SK-N-SH (cell line): ENCODE data around the gene CLASP1. TPM values are rescaled to one million over a fixed set of nuclear protein-coding genes. Genes with fewer than 3 reads are reported as not detected.

Experiments
- CTCF ChIA-PET: fragments of 300-600, 350-600 bp; formaldehyde crosslinking; extraction: SDS; loops from one replicate; lab custom pipeline; 2021; lab: Yijun Ruan, JAX
- POLR2A ChIA-PET: fragments of 350-600 bp; sonication (Branson Sonifier 250); formaldehyde crosslinking; extraction: SDS; loops from one replicate; lab custom pipeline; 2020; ENCODE audit warnings: antibody characterized with exemption, inconsistent platforms; lab: Yijun Ruan, JAX
- DNase-seq: peaks from one replicate; pipeline ENCODE4 v3.0.0; 2012
- H2AFZ ChIP-seq: fragments of 200-600 bp; sonication (generic); 2 replicates; pipeline ENCODE4 v1.8.1; 2016; ENCODE audit warnings: antibody characterized with exemption, mild to moderate bottlenecking, low read depth
- H3F3A ChIP-seq: fragments of 200-600 bp; sonication (generic); replicated peaks from 2 replicates; pipeline ENCODE3; 2016; ENCODE audit warnings: antibody characterized with exemption, mild to moderate bottlenecking; ENCODE audit not compliant: insufficient read depth
- H3K27ac ChIP-seq, 2 experiments: fragments of 200-500 bp in 1 of 2; fragments of 200-600 bp in 1 of 2; sonication (Bioruptor generic) in 1 of 2; sonication (generic), shearing (Covaris generic) in 1 of 2; 2 replicates each; pipeline versions ENCODE4 v1.5.1 to v1.6.1; 2014 to 2016; ENCODE audit warnings: low read depth in 2 of 2, inconsistent platforms in 1 of 2, low read length in 1 of 2, mild to moderate bottlenecking in 1 of 2, mixed read lengths in 1 of 2
- H3K27me3 ChIP-seq: fragments of 200-600 bp; sonication (generic), shearing (Covaris generic); 2 replicates; pipeline ENCODE4 v1.6.1; 2016; ENCODE audit warnings: mixed run types; ENCODE audit not compliant: insufficient read depth
- H3K36me3 ChIP-seq, 2 experiments: fragments of 200-500 bp in 1 of 2; fragments of 200-600 bp in 1 of 2; sonication (Bioruptor generic) in 1 of 2; sonication (generic) in 1 of 2; replicated peaks in 1 of 2; 2 replicates each; pipeline versions ENCODE3 to v1.5.1; 2014 to 2016; ENCODE audit warnings: low read length in 1 of 2, mild to moderate bottlenecking in 1 of 2; ENCODE audit not compliant: insufficient read depth in 2 of 2, control insufficient read depth in 1 of 2
- H3K4me1 ChIP-seq, 2 experiments: fragments of 200-500 bp in 1 of 2; fragments of 200-600 bp in 1 of 2; sonication (Bioruptor generic) in 1 of 2; sonication (generic), shearing (Covaris generic) in 1 of 2; 2 replicates each; pipeline versions ENCODE4 v1.5.1 to v1.6.1; 2014 to 2016; ENCODE audit warnings: low read depth in 1 of 2, low read length in 1 of 2, mixed run types in 1 of 2; ENCODE audit not compliant: insufficient read depth in 2 of 2, control insufficient read depth in 1 of 2
- H3K4me2 ChIP-seq: fragments of 200-600 bp; sonication (generic), shearing (Covaris generic); 2 replicates; pipeline ENCODE4 v1.6.1; 2017; ENCODE audit warnings: mixed run types
- H3K4me3 ChIP-seq, 2 experiments: fragments of 200-500 bp in 1 of 2; fragments of 200-600 bp in 1 of 2; sonication (Bioruptor generic) in 1 of 2; sonication (generic), shearing (Covaris generic) in 1 of 2; 2 replicates each; pipeline versions ENCODE4 v1.5.1 to v1.8.1; 2014 to 2016; ENCODE audit warnings: low read depth in 2 of 2, inconsistent platforms in 1 of 2, low read length in 1 of 2, mild to moderate bottlenecking in 1 of 2, mixed read lengths in 1 of 2, moderate library complexity in 1 of 2
- H3K79me2 ChIP-seq: fragments of 200-600 bp; sonication (generic); 2 replicates; pipeline ENCODE4 v1.8.1; 2017; ENCODE audit warnings: mild to moderate bottlenecking; ENCODE audit not compliant: insufficient read depth
- H3K9ac ChIP-seq: fragments of 200-600 bp; sonication (generic); 2 replicates; pipeline ENCODE4 v1.6.1; 2017; ENCODE audit warnings: mixed run types
- H3K9me2 ChIP-seq: fragments of 200-600 bp; sonication (generic); 2 replicates; pipeline ENCODE4 v1.6.1; 2017; ENCODE audit warnings: mixed run types
- H3K9me3 ChIP-seq: fragments of 200-600 bp; sonication (generic); 2 replicates; pipeline ENCODE4 v1.6.1; 2017; ENCODE audit warnings: mixed run types, mild to moderate bottlenecking, moderate library complexity
- H4K20me1 ChIP-seq: fragments of 200-600 bp; sonication (generic); 2 replicates; pipeline ENCODE4 v1.6.1; 2017; ENCODE audit warnings: mild to moderate bottlenecking, mixed run types; ENCODE audit not compliant: insufficient read depth
- CHD2 ChIP-seq: fragments of 150-350 bp; IDR thresholded peaks from 2 replicates; pipeline ENCODE4 v1.6.1; 2018; ENCODE audit warnings: low read length; ENCODE audit not compliant: partially characterized antibody
- ELF1 ChIP-seq: IDR thresholded peaks from 2 replicates; pipeline ENCODE4 v1.4.0; 2012
- EP300 ChIP-seq, 2 experiments: IDR thresholded peaks; 2 replicates each; pipeline versions ENCODE4 v1.4.0 to v1.6.1; 2012; ENCODE audit warnings: borderline replicate concordance in 1 of 2, low read depth in 1 of 2, low read length in 1 of 2
- EZH2phosphoT487 ChIP-seq: fragments of 200-600 bp; sonication (generic); IDR thresholded peaks from 2 replicates; pipeline ENCODE4 v1.6.1; 2017; ENCODE audit warnings: low read depth, mixed run types, mild to moderate bottlenecking, antibody characterized with exemption, moderate library complexity, borderline replicate concordance
- FOSL2 ChIP-seq: IDR thresholded peaks from 2 replicates; pipeline ENCODE4 v1.4.0; 2012; ENCODE audit warnings: low read depth, mild to moderate bottlenecking, moderate library complexity, borderline replicate concordance
- FOXJ3 ChIP-seq: sonication (generic); formaldehyde crosslinking; IDR thresholded peaks from 2 replicates; pipeline ENCODE4 v1.5.1; 2020; ENCODE audit warnings: mild to moderate bottlenecking, missing genetic modification reagents
- FOXM1 ChIP-seq: IDR thresholded peaks from 2 replicates; pipeline ENCODE4 v1.4.0; 2012; ENCODE audit warnings: low read depth, mild to moderate bottlenecking
- GABPA ChIP-seq: IDR thresholded peaks from 2 replicates; pipeline ENCODE4 v1.4.0; 2012; ENCODE audit warnings: low read depth, mild to moderate bottlenecking
- MEF2A ChIP-seq: IDR thresholded peaks from 2 replicates; pipeline ENCODE4 v1.4.0; 2012; ENCODE audit warnings: low read depth, borderline replicate concordance
- MXI1 ChIP-seq: IDR thresholded peaks from 2 replicates; pipeline ENCODE4 v1.6.1; 2012; ENCODE audit warnings: mild to moderate bottlenecking, low read depth, low read length, improper control_type of control experiment
- NFIC ChIP-seq: IDR thresholded peaks from 2 replicates; pipeline ENCODE4 v1.4.0; 2012; ENCODE audit warnings: borderline replicate concordance
- NRF1 ChIP-seq: IDR thresholded peaks from 2 replicates; pipeline ENCODE4 v1.6.1; 2012; ENCODE audit warnings: low read depth, mild to moderate bottlenecking, low read length
- POLR2AphosphoS5 ChIP-seq: IDR thresholded peaks from 2 replicates; pipeline ENCODE4 v1.6.1; 2012; ENCODE audit warnings: low read depth, low read length
- RCOR1 ChIP-seq: fragments of 150-350 bp; IDR thresholded peaks from 2 replicates; pipeline ENCODE4 v1.6.1; 2017; ENCODE audit warnings: antibody characterized with exemption, low read length
- RFX5 ChIP-seq: IDR thresholded peaks from 2 replicates; pipeline ENCODE4 v1.6.1; 2012; ENCODE audit warnings: mild to moderate bottlenecking, improper control_type of control experiment, low read length
- SIN3A ChIP-seq: IDR thresholded peaks from 2 replicates; pipeline ENCODE4 v1.6.1; 2012; ENCODE audit warnings: low read depth, mild to moderate bottlenecking, low read length, moderate library complexity, borderline replicate concordance
- SMC3 ChIP-seq: IDR thresholded peaks from 2 replicates; pipeline ENCODE4 v1.6.1; 2012; ENCODE audit warnings: low read depth, low read length, improper control_type of control experiment
- TCF12 ChIP-seq: IDR thresholded peaks from 2 replicates; pipeline ENCODE4 v1.4.0; 2012
- TEAD4 ChIP-seq: IDR thresholded peaks from 2 replicates; pipeline ENCODE4 v1.4.0; 2012; ENCODE audit warnings: mild to moderate bottlenecking, borderline replicate concordance; ENCODE audit not compliant: insufficient read depth
- YY1 ChIP-seq: IDR thresholded peaks from 2 replicates; pipeline ENCODE4 v1.4.0; 2012; ENCODE audit warnings: low read depth, mild to moderate bottlenecking
- WGBS: methylation state at CpG from one replicate; pipeline ENCODE4 v1.1.6; 2017; ENCODE audit warnings: low lambda C conversion rate; 5-methylcytosine and 5-hydroxymethylcytosine counted together
- polyA plus RNA-seq, 3 experiments: library from polyadenylated mRNA; depleted of rRNA; stranded (reverse); fragments of >200 nt; gene quantifications; 2 replicates each; pipeline ENCODE4 v1.2.3, GENCODE V29; 2012
- TF ChIP-seq, protein P1 (sequence below): fragments of 200-600 bp; sonication (generic); IDR thresholded peaks from 2 replicates; pipeline ENCODE4 v1.6.1; 2017; ENCODE audit warnings: antibody characterized with exemption, mild to moderate bottlenecking, moderate library complexity
- TF ChIP-seq, protein P2 (sequence below): IDR thresholded peaks from 2 replicates; pipeline ENCODE4; 2012
- TF ChIP-seq, protein P3 (sequence below): IDR thresholded peaks from 2 replicates; pipeline ENCODE4 v1.4.0; 2012; ENCODE audit warnings: low read depth, borderline replicate concordance
- TF ChIP-seq, protein P4 (sequence below): fragments of 150-350 bp; IDR thresholded peaks from 2 replicates; pipeline ENCODE4 v1.6.1; 2016; ENCODE audit warnings: mild to moderate bottlenecking, low read depth, low read length

The CLASP1 gene
- polyA plus RNA-seq, 1 of the 3 experiments (the other 2 are of a cell fraction): 4.9 TPM

DNA sequence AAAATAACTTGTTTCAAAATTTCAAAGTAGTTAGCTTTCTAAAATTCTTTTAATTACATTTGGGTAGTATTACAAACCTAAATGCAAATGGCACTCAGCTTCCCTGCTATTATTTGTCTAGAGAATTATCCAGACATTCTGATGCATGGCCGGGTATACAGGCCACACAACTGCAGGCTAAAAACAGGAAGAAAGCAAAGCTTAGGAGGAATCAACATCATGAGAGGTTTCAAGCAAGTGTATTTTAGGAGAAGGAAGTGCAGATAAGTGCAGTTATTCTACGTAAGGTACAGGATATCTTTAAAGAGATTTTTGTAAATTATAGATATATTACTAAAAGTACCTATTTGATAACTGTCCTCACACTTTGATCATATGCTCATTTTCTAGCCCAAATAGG, 165.4 kb downstream of the CLASP1 start:
- Histone ChIP-seq H3K36me3 (no peaks in the 10 kb centered on the region), H3K4me1 (peaks cover 27 to 60% of the 10 kb centered on the region in 2 experiments; a peak in 3 of 4 replicates), H3K79me2 (peaks cover 22% of the 10 kb centered on the region; the same call in 1 of the 2 replicates), H4K20me1 (peaks cover 14% of the 10 kb centered on the region), H3K27ac (no peak overlapping the region), H2AFZ (no peak overlapping the region), H3K4me2 (no peak overlapping the region), H3K27me3 (no peaks in the 10 kb centered on the region), H3F3A (peaks cover 4% of the 10 kb centered on the region), H3K4me3 (no peak overlapping the region), H3K9me3 (no peaks in the 10 kb centered on the region), H3K9me2 (no peaks in the 10 kb centered on the region), H3K9ac (peak overlapping the region; percentile 21; the same call in 1 of the 2 replicates)
- no peak for DNase-seq
- ChIA-PET POLR2A (no interaction called here), CTCF (interaction anchor here (1.2 to 1.4 kb wide), 2 partner anchors 24 to 235 kb away, joined by 4 read pairs; no protein-coding TSS in a partner anchor)
- TF ChIP-seq NFIC (no peak), RFX5 (no peak), YY1 (no peak), FOXM1 (no peak), ELF1 (no peak), SIN3A (no peak), CHD2 (no peak), TCF12 (no peak), MEF2A (no peak), TEAD4 (no peak), FOXJ3 (no peak), GABPA (no peak)
- TF ChIP-seq, protein P1, sequence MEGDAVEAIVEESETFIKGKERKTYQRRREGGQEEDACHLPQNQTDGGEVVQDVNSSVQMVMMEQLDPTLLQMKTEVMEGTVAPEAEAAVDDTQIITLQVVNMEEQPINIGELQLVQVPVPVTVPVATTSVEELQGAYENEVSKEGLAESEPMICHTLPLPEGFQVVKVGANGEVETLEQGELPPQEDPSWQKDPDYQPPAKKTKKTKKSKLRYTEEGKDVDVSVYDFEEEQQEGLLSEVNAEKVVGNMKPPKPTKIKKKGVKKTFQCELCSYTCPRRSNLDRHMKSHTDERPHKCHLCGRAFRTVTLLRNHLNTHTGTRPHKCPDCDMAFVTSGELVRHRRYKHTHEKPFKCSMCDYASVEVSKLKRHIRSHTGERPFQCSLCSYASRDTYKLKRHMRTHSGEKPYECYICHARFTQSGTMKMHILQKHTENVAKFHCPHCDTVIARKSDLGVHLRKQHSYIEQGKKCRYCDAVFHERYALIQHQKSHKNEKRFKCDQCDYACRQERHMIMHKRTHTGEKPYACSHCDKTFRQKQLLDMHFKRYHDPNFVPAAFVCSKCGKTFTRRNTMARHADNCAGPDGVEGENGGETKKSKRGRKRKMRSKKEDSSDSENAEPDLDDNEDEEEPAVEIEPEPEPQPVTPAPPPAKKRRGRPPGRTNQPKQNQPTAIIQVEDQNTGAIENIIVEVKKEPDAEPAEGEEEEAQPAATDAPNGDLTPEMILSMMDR: no peak
- WGBS: 95% methylated on average over 2 of the region's 2 CpGs

DNA sequence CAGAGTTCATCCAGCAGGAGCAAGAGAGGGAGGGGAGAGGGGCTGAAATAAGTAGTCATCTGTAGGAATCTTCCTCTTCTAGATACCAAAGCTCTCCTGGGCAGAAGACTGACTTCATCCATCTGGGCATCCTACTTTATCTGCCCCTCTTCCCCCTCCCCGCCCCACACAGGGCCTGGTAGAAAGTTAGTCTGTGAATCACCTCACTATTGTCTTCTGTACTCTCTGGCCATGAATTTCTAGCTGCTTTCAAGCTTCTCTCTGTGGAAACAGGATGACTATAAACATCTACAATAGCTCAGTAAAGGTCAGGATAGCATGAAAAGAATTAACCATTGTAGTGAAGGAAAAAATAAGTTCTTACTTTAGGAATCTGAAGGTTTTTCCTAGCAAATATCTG, 166.2 kb downstream of the CLASP1 start:
- peaks cover 14% of the 10 kb centered on the region for H4K20me1 ChIP-seq
- DNase-seq: no peak
- 93% methylated on average over 1 of the region's 1 CpG for WGBS
- no peak overlapping the region for H3K4me3 ChIP-seq
- H2AFZ ChIP-seq: no peak overlapping the region
- H3K4me1 ChIP-seq: peaks cover 25 to 60% of the 10 kb centered on the region in 2 experiments; a peak in 3 of 4 replicates
- no peaks in the 10 kb centered on the region for H3K9me3 ChIP-seq
- ChIA-PET POLR2A (no interaction called here), CTCF (interaction anchor here (0.6 to 1.4 kb wide), 5 partner anchors 8 to 235 kb away, joined by 3 to 4 read pairs (median 4); no protein-coding TSS in a partner anchor)
- no peaks in the 10 kb centered on the region for H3K27me3 ChIP-seq
- H3K9ac ChIP-seq: no peak overlapping the region
- no peaks in the 10 kb centered on the region for H3K9me2 ChIP-seq
- H3K4me2 ChIP-seq: no peak overlapping the region
- H3F3A ChIP-seq: peaks cover 4% of the 10 kb centered on the region
- TF ChIP-seq FOSL2 (peak; percentile 37; the same call in 1 of the 2 replicates), NFIC (peak; percentile 29; the same call in 1 of the 2 replicates), MXI1 (no peak), EP300 (IDR thresholded peaks at IDR 0.05; ENCODE audit: borderline replicate concordance in 1 of 2, low read depth in 1 of 2, low read length in 1 of 2) (no peak), TCF12 (peak; percentile 34), TEAD4 (peak; percentile 43; the same call in 1 of the 2 replicates), CHD2 (no peak), SMC3 (no peak), RCOR1 (no peak), POLR2AphosphoS5 (no peak), NRF1 (no peak), EZH2phosphoT487 (no peak)
- TF ChIP-seq, protein P2, sequence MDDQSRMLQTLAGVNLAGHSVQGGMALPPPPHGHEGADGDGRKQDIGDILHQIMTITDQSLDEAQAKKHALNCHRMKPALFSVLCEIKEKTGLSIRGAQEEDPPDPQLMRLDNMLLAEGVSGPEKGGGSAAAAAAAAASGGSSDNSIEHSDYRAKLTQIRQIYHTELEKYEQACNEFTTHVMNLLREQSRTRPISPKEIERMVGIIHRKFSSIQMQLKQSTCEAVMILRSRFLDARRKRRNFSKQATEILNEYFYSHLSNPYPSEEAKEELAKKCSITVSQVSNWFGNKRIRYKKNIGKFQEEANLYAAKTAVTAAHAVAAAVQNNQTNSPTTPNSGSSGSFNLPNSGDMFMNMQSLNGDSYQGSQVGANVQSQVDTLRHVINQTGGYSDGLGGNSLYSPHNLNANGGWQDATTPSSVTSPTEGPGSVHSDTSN: no peak
- TF ChIP-seq, protein P3, sequence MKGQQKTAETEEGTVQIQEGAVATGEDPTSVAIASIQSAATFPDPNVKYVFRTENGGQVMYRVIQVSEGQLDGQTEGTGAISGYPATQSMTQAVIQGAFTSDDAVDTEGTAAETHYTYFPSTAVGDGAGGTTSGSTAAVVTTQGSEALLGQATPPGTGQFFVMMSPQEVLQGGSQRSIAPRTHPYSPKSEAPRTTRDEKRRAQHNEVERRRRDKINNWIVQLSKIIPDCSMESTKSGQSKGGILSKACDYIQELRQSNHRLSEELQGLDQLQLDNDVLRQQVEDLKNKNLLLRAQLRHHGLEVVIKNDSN: no peak
- TF ChIP-seq, protein P4, sequence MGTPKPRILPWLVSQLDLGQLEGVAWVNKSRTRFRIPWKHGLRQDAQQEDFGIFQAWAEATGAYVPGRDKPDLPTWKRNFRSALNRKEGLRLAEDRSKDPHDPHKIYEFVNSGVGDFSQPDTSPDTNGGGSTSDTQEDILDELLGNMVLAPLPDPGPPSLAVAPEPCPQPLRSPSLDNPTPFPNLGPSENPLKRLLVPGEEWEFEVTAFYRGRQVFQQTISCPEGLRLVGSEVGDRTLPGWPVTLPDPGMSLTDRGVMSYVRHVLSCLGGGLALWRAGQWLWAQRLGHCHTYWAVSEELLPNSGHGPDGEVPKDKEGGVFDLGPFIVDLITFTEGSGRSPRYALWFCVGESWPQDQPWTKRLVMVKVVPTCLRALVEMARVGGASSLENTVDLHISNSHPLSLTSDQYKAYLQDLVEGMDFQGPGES: no peak
- TF ChIP-seq, all 33 proteins: peak for 4
- Histone ChIP-seq H3K27ac (no peak overlapping the region), H3K79me2 (peaks cover 20% of the 10 kb centered on the region; the same call in 1 of the 2 replicates), H3K36me3 (no peaks in the 10 kb centered on the region)
